Ovary (tissue), 9 donors: Measurements from ENCODE around the gene RELL1. TPM values are rescaled to one million over a fixed set of nuclear protein-coding genes. Genes with fewer than 3 reads are reported as not detected.

ENCODE experiments used
- DNase-seq, 5 donors: peaks; one replicate each; pipeline ENCODE4 v3.0.0-alpha.2; 2019 to 2020
- H3K27ac ChIP-seq, 2 donors: fragments of 200-600 bp; one replicate each; pipeline versions ENCODE4 v1.5.1 to v1.8.0; 2019 to 2022
- H3K27me3 ChIP-seq: fragments of 200-600 bp; one replicate; pipeline ENCODE4 v1.8.0; 2022
- H3K36me3 ChIP-seq: fragments of 200-600 bp; sonication (generic); one replicate; pipeline ENCODE4 v1.5.1; 2019
- H3K4me1 ChIP-seq: one replicate; pipeline ENCODE4 v1.8.1; 2013; ENCODE audit warnings: mild to moderate bottlenecking, moderate library complexity; ENCODE audit not compliant: insufficient read depth
- H3K4me3 ChIP-seq: fragments of 200-600 bp; sonication (generic); one replicate; pipeline ENCODE4 v1.5.1; 2017
- H3K9me3 ChIP-seq, 2 donors: fragments of 200-600 bp in 1 of 2; sonication (generic) in 1 of 2; one replicate each; pipeline versions ENCODE4 v1.5.1 to v1.8.1; 2013 to 2019; ENCODE audit warnings: mild to moderate bottlenecking in 1 of 2, moderate library complexity in 1 of 2
- CTCF ChIP-seq, 3 donors: fragments of 450-650 bp in 2 of 3; fragments of 200-600 bp in 1 of 3; IDR thresholded peaks; one replicate each; pipeline versions ENCODE4 v1.5.1 to v1.8.0; 2016 to 2022; ENCODE audit warnings: antibody characterized with exemption in 3 of 3, mild to moderate bottlenecking in 1 of 3
- EP300 ChIP-seq: sonication (generic); formaldehyde crosslinking; IDR thresholded peaks from one replicate; pipeline ENCODE4 v1.6.1; 2017; ENCODE audit warnings: antibody characterized with exemption
- POLR2A ChIP-seq: fragments of 450-650 bp; IDR thresholded peaks from one replicate; pipeline ENCODE4 v1.6.1; 2017; ENCODE audit warnings: antibody characterized with exemption, mild to moderate bottlenecking, moderate library complexity
- WGBS, 3 donors: extraction: QIAGEN DNeasy Blood & Tissue Kit in 1 of 3; methylation state at CpG; one replicate each; pipeline versions ENCODE4 v1.1.5 to v1.1.7; 2013 to 2017; 5-methylcytosine and 5-hydroxymethylcytosine counted together
- intact Hi-C, 4 donors: fragments of 100-400 bp; cut with DNase I; formaldehyde crosslinking; loops; one replicate each; pipeline versions ENCODE4 v1.11.0 to v1.15.1; 2022 to 2023
- polyA plus RNA-seq, 2 donors: library from polyadenylated mRNA; stranded (reverse); fragments of 200-250 nt in 1 of 2; fragments of 350-450 nt in 1 of 2; fragmentation: Illumina TruSeq in 1 of 2; extraction: RNeasy Lipid Tissue Mini Kit (QIAGEN cat#74804) in 1 of 2; gene quantifications; one replicate each; pipeline ENCODE4 v1.2.3, GENCODE V29; 2013 to 2014
- total RNA-seq, 7 donors: library from RNA; depleted of rRNA in 2 of 7; stranded (reverse); fragments of >200 nt in 2 of 7; fragmentation: NEBNext Ultra II Directional in 3 of 7; extraction: Animal tissue kit (Norgen Biotek cat#: 25700) in 3 of 7; gene quantifications; one replicate each; pipeline versions ENCODE4 v1.1.0 to v1.2.4, GENCODE V29; 2016 to 2023
- donor health status: DM: no; HTN: no; CAD: no; lungs with moderate emphysema.
- donor health status: DM: no; HTN: no; CAD: no.
- donor health status: Bipolar disorder and iron deficiency.
- donor health status: DM: yes; HTN: yes; CAD: no.
- donor health status: DM: no; HTN: no; CAD: no.
- donor health status: DM: yes; HTN: yes; CAD: no.

The RELL1 gene
- total and polyA plus RNA-seq, 9 donors, result 4.1 to 31.4 (median 24.0) TPM

- no peak for DNase-seq
- H3K4me3 ChIP-seq, result no peak overlapping the region
- 74 to 86% (median 81%) methylated on average over 12 of the region's 12 CpGs for WGBS, 3 donors
- H3K9me3 ChIP-seq, result no peaks in the 10 kb centered on the region
- no peak overlapping the region for H3K27ac ChIP-seq
- H3K4me1 ChIP-seq, result no peaks in the 10 kb centered on the region
- no peaks in the 10 kb centered on the region for H3K36me3 ChIP-seq
- no peaks in the 10 kb centered on the region for H3K27me3 ChIP-seq
- intact Hi-C loops, result no loop called here
- TF ChIP-seq POLR2A, result no peak
- TF ChIP-seq CTCF (IDR thresholded peaks at IDR 0.05), result no peak
- no peak for TF ChIP-seq EP300
Observed at GRCh38 chr4:37595875-37596680, 90.1 kb downstream of the RELL1 start.

GRCh38 chr4:37594099-37594498 is 92.1 kb downstream of the RELL1 start:
- DNase-seq, result no peak
- Histone ChIP-seq H3K9me3 (no peaks in the 10 kb centered on the region), H3K36me3 (no peaks in the 10 kb centered on the region), H3K27me3 (no peaks in the 10 kb centered on the region), H3K4me1 (no peaks in the 10 kb centered on the region), H3K4me3 (no peak overlapping the region), H3K27ac (no peak overlapping the region)
- intact Hi-C loops, result no loop called here
- WGBS, 3 donors, result 53 to 67% (median 55%) methylated on average over 2 of the region's 2 CpGs
- TF ChIP-seq CTCF (IDR thresholded peaks at IDR 0.05) (no peak), EP300 (no peak), POLR2A (no peak)

- H3K4me3 ChIP-seq, result no peak overlapping the region
- H3K9me3 ChIP-seq, result no peaks in the 10 kb centered on the region
- DNase-seq, result no peak
- H3K36me3 ChIP-seq, result no peaks in the 10 kb centered on the region
- intact Hi-C loops, result no loop called here
- no peak overlapping the region for H3K27ac ChIP-seq
- H3K4me1 ChIP-seq, result no peaks in the 10 kb centered on the region
- TF ChIP-seq CTCF (IDR thresholded peaks at IDR 0.05) (no peak), EP300 (no peak), POLR2A (no peak)
- 0 to 88% (median 33%) methylated on average over 1 of the region's 1 CpG for WGBS, 3 donors
- no peaks in the 10 kb centered on the region for H3K27me3 ChIP-seq
Observed at GRCh38 chr4:37591349-37591748, 94.8 kb downstream of the RELL1 start.

GRCh38 chr4:37590016-37590415 is 96.2 kb downstream of the RELL1 start:
- intact Hi-C loops, result no loop called here
- H3K27me3 ChIP-seq, result no peaks in the 10 kb centered on the region
- 92 to 93% (median 92%) methylated on average over 6 of the region's 6 CpGs for WGBS, 3 donors
- no peak overlapping the region for H3K27ac ChIP-seq
- DNase-seq, result no peak
- no peak for TF ChIP-seq POLR2A
- no peak for TF ChIP-seq EP300
- no peak for TF ChIP-seq CTCF (IDR thresholded peaks at IDR 0.05)
- H3K4me3 ChIP-seq, result no peak overlapping the region
- H3K36me3 ChIP-seq, result no peaks in the 10 kb centered on the region
- H3K9me3 ChIP-seq, result no peaks in the 10 kb centered on the region
- H3K4me1 ChIP-seq, result no peaks in the 10 kb centered on the region
